Ishikawa (cell line): ENCODE results near the gene XIAP.

ENCODE experiments used
- CEBPB ChIP-seq: IDR thresholded peaks from 2 replicates; pipeline ENCODE4 v1.6.1; 2012
- CREB1 ChIP-seq: IDR thresholded peaks from 2 replicates; pipeline ENCODE4 v1.6.1; 2012; ENCODE audit warnings: low read depth
- EGR1 ChIP-seq: IDR thresholded peaks from 2 replicates; pipeline ENCODE4 v1.6.1; 2012
- EP300 ChIP-seq: IDR thresholded peaks from 2 replicates; pipeline ENCODE4 v1.6.1; 2012; ENCODE audit warnings: borderline replicate concordance
- FOXM1 ChIP-seq: IDR thresholded peaks from 2 replicates; pipeline ENCODE4 v1.6.1; 2012; ENCODE audit warnings: low read depth, borderline replicate concordance
- NFIC ChIP-seq: IDR thresholded peaks from 2 replicates; pipeline ENCODE4 v1.6.1; 2012
- RAD21 ChIP-seq: IDR thresholded peaks from 2 replicates; pipeline ENCODE4 v1.6.1; 2012; ENCODE audit warnings: low read depth
- TAF1 ChIP-seq: IDR thresholded peaks from 2 replicates; pipeline ENCODE4 v1.6.1; 2012; ENCODE audit warnings: low read depth, mild to moderate bottlenecking
- TCF12 ChIP-seq: IDR thresholded peaks from 2 replicates; pipeline ENCODE4 v1.6.1; 2012; ENCODE audit warnings: low read depth
- TEAD4 ChIP-seq: IDR thresholded peaks from 2 replicates; pipeline ENCODE4 v1.6.1; 2012
- YY1 ChIP-seq: IDR thresholded peaks from 2 replicates; pipeline ENCODE4 v1.6.1; 2012; ENCODE audit warnings: low read depth
- ZBTB7A ChIP-seq: IDR thresholded peaks from 2 replicates; pipeline ENCODE4 v1.6.1; 2012; ENCODE audit warnings: low read depth
- TF ChIP-seq, protein P1 (sequence below): IDR thresholded peaks from 2 replicates; pipeline ENCODE4 v1.6.1; 2012
- TF ChIP-seq, protein P2 (sequence below): IDR thresholded peaks from 2 replicates; pipeline ENCODE4 v1.6.1; 2012; ENCODE audit warnings: low read depth, mild to moderate bottlenecking
- TF ChIP-seq, protein P3 (sequence below): IDR thresholded peaks from 2 replicates; pipeline ENCODE4 v1.6.1; 2012

Gene XIAP

DNA sequence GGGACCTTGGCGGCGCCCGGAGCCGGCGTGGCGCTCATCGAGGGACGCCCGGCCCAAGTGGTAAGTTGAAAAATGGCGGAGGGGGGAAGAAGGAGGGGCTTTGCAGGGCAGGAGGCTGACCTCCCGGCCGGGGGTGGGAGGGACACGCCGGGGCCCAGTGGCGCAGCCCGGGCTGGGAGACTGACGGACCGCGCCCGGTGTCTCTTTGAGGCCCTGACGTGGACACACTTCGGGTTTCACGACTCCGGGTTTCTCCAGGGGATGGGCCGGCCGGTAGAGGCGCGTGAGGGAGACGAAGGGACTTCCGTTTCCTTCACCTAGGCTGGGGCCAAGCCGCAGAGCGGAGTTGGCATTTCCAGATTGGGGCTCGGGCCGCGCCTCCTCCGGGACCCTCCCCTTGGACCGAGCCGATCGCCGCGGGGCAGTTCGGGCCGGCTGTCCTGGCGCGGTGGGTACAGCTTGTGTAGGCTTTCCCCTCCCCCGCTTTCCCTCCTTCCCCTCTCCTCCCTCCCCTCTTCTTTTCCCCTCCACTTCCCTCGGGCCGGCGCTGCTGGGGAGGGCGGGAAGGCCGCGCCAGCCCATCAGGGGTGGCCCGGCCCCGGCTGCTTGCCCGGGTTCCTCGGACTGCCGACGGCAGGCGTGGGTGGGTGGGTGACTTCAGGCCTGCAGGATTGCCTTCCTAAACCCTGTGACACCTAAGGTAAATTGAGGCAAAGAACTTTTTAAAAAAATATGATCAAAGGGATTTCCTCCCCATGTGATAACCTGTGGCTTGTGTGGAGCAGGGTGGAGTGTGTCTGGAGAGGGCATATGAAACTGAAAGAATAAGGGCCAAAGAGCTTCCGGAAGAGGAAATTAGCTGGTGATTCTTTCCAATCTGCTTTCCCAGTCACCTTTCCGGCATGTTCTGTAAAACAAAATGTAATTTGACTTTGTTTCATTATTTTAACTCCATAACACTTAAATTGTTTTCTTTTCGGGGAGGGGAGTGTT lies at the start of gene XIAP:
XIAP (plus strand) TSS at position 208 of the 993 bp plus-strand sequence. CDS start 25,610 bp downstream, outside the sequence.
- TF ChIP-seq ZBTB7A: peak; percentile 43; the same call in 1 of the 2 replicates
- TF ChIP-seq CREB1: no peak
- TF ChIP-seq NFIC: no peak
- peak; percentile 51; the same call in 1 of the 2 replicates for TF ChIP-seq TAF1
- TF ChIP-seq RAD21: no peak
- TF ChIP-seq CEBPB: no peak
- TF ChIP-seq TCF12: no peak; the same call in 1 of the 2 replicates
- TF ChIP-seq EP300: no peak
- TF ChIP-seq EGR1: peak; percentile 55; the same call in 1 of the 2 replicates
- peak; percentile 86 for TF ChIP-seq YY1
- no peak for TF ChIP-seq FOXM1
- TF ChIP-seq, protein P1, sequence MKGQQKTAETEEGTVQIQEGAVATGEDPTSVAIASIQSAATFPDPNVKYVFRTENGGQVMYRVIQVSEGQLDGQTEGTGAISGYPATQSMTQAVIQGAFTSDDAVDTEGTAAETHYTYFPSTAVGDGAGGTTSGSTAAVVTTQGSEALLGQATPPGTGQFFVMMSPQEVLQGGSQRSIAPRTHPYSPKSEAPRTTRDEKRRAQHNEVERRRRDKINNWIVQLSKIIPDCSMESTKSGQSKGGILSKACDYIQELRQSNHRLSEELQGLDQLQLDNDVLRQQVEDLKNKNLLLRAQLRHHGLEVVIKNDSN: no peak
- TF ChIP-seq, protein P2, sequence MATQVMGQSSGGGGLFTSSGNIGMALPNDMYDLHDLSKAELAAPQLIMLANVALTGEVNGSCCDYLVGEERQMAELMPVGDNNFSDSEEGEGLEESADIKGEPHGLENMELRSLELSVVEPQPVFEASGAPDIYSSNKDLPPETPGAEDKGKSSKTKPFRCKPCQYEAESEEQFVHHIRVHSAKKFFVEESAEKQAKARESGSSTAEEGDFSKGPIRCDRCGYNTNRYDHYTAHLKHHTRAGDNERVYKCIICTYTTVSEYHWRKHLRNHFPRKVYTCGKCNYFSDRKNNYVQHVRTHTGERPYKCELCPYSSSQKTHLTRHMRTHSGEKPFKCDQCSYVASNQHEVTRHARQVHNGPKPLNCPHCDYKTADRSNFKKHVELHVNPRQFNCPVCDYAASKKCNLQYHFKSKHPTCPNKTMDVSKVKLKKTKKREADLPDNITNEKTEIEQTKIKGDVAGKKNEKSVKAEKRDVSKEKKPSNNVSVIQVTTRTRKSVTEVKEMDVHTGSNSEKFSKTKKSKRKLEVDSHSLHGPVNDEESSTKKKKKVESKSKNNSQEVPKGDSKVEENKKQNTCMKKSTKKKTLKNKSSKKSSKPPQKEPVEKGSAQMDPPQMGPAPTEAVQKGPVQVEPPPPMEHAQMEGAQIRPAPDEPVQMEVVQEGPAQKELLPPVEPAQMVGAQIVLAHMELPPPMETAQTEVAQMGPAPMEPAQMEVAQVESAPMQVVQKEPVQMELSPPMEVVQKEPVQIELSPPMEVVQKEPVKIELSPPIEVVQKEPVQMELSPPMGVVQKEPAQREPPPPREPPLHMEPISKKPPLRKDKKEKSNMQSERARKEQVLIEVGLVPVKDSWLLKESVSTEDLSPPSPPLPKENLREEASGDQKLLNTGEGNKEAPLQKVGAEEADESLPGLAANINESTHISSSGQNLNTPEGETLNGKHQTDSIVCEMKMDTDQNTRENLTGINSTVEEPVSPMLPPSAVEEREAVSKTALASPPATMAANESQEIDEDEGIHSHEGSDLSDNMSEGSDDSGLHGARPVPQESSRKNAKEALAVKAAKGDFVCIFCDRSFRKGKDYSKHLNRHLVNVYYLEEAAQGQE: no peak
- TF ChIP-seq, protein P3, sequence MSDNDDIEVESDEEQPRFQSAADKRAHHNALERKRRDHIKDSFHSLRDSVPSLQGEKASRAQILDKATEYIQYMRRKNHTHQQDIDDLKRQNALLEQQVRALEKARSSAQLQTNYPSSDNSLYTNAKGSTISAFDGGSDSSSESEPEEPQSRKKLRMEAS: peak; percentile 37; the same call in 1 of the 2 replicates
- no peak for TF ChIP-seq TEAD4

DNA sequence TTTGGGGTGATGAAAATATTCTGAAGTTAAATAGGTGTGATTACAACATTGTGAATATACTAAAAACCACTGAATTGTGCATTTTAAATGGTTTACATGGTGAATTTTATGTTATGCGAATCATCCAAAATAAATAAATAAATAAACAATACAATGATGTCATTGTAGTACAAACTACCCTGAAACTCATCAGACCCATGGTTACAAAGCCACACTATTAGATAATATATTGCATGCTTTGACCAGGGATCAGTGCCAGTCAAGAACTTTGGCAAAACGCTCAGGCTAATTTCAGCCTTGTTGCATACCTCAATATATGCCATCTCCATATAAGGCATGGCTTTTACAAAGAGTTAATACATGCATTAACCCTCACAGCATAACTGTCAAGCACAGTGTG lies 45.5 kb upstream of the XIAP start:
- TF ChIP-seq ZBTB7A: no peak
- no peak for TF ChIP-seq TCF12
- no peak for TF ChIP-seq CEBPB
- no peak for TF ChIP-seq RAD21
- TF ChIP-seq, protein P3: no peak
- TF ChIP-seq FOXM1: no peak
- no peak for TF ChIP-seq YY1
- no peak for TF ChIP-seq EGR1
- no peak for TF ChIP-seq TEAD4
- TF ChIP-seq, protein P2: no peak
- TF ChIP-seq TAF1: no peak

DNA sequence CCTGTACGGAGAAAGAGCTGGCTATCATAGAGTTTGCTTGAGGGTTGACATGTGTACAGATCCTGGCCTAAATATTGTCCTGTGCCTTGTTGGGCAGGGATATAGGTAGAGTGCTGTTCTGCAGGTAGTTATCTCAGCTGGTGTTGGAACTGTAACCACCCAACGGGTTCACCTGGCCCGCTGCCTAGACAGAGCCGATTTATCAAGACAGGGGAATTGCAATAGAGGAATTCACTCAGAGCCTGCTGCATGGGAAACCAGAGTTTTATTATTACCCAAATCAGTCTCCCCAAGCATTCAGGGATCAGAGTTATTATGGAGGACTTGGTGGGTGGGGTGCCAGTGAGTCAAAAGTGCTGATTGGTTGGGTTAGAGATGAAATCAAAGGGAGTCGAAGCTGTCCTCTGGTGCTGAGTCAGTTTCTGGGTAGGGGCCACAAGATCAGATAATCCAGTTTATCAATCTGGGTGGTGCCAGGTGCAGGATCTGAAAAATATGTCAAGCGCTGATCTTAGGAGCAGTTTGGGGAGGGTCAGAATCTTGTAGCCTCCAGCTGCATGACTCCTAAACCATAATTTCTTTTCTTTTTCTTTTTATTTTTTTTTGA lies 42.5 kb upstream of the XIAP start:
- TF ChIP-seq EGR1: no peak
- TF ChIP-seq NFIC: no peak
- TF ChIP-seq YY1: no peak

DNA sequence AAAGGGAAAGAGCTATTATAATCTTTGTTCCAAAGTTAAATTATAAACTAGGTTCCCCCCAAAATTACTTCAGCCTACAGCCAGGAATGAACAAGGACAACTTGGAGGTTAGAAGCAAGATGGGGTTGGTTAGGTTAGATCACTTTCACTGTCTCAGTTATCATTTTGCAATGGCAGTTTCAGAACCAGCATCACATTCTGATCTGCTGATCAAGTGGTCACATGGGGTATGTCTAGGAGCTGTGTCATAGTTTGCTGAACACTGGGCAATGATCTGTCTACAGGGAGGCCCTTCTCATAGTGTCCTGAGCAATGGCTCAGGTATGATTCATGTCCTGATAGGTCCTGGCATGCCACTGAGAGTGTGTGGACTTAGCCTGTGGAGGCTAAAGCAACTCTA lies 41.6 kb upstream of the XIAP start:
- TF ChIP-seq RAD21: no peak
- TF ChIP-seq CEBPB: no peak
- TF ChIP-seq CREB1: no peak
- no peak for TF ChIP-seq ZBTB7A
- TF ChIP-seq TAF1: no peak
- TF ChIP-seq YY1: no peak
- TF ChIP-seq, protein P1: no peak
- no peak for TF ChIP-seq TCF12
- no peak for TF ChIP-seq TEAD4
- TF ChIP-seq, protein P2: no peak
- TF ChIP-seq EGR1: no peak
- TF ChIP-seq NFIC: no peak
- no peak for TF ChIP-seq FOXM1
